Activated T-helper 17 cell treated with anti-CD3 and anti-CD28 coated beads, Interleukin-2, amount 50 U/mL, for 72 hours (primary cell): ENCODE data around the gene IFIT2. TPM values are rescaled to one million over a fixed set of nuclear protein-coding genes. Genes with fewer than 3 reads are reported as not detected.
A peak's percentile ranks its signal among the peaks of the same experiment; 100 is the strongest.

Source experiments
- ATAC-seq: fragments of 150-1000 bp; cut with Tn5 transposase; replicated peaks from 2 replicates; pipeline ENCODE4 v1.10.0; 2021; ENCODE audit warnings: mild to moderate bottlenecking, moderate library complexity
- H3K27ac Mint-ChIP-seq: one replicate; pipeline ENCODE4 v1.8.0; 2022; ENCODE audit warnings: mixed read lengths
- H3K27me3 Mint-ChIP-seq: one replicate; pipeline ENCODE4 v1.8.0; 2022; ENCODE audit warnings: mixed read lengths
- H3K36me3 Mint-ChIP-seq: one replicate; pipeline ENCODE4 v1.8.0; 2022; ENCODE audit warnings: low read depth, mild to moderate bottlenecking, mixed read lengths
- H3K4me1 Mint-ChIP-seq: one replicate; pipeline ENCODE4 v1.8.0; 2022; ENCODE audit warnings: mixed read lengths
- H3K4me3 Mint-ChIP-seq: one replicate; pipeline ENCODE4 v1.8.0; 2022; ENCODE audit warnings: mild to moderate bottlenecking, mixed read lengths
- H3K9me3 Mint-ChIP-seq: one replicate; pipeline ENCODE4 v1.8.0; 2022; ENCODE audit warnings: mixed read lengths
- total RNA-seq, 2 donors: library from RNA; stranded (reverse); gene quantifications; one replicate each; pipeline ENCODE4 v1.2.3, GENCODE V29; 2022

Gene IFIT2
- total RNA-seq, 2 donors from 2014 or later, result 2.0 to 3.2 TPM

DNA sequence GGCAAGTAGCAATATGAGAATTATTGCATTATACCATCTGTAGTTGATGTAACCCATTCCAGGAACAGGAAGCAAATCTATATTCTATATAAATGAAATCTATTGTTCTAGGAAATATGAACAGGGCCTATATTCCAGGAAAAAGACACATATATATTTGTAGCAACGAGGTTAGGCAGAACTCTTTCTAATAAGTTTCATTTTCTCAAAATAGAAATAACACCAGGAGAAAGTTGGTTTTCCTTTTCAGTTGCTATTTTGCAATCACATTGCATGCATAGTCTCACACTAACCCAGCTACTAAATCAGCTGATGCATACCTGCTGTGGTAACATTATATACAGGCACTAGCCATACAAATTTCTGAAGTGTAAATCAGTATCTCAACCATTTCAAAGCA is 6.2 kb upstream of the IFIT2 start:
- H3K27me3 Mint-ChIP-seq, result no peaks in the 10 kb centered on the region
- H3K9me3 Mint-ChIP-seq, result no peaks in the 10 kb centered on the region
- H3K4me3 Mint-ChIP-seq, result no peak overlapping the region
- no peak overlapping the region for H3K27ac Mint-ChIP-seq
- H3K4me1 Mint-ChIP-seq, result peaks cover 4% of the 10 kb centered on the region
- H3K36me3 Mint-ChIP-seq, result no peaks in the 10 kb centered on the region
- ATAC-seq, result peak; percentile 65

DNA sequence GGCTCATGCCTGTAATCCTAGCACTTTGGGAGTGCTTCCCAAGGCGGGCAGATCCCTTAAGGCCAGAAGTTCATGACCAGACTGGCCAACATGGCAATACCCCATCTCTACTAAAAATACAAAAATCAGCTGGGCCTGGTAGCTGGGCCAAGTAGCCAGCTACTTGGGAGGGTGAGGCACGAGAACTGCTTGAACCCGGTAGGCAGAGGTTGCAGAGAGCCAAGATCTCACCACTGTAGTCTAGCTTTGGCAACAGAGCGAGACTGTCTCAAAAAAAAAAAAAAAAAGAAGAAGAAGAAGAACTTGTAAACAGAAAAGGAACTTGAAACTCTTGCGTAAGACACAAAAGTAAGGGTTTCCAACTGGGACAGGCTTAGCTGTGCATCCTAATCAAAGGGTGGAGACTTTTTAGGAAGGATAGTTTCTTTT is 5.6 kb upstream of the IFIT2 start:
- peaks cover 8% of the 10 kb centered on the region for H3K4me1 Mint-ChIP-seq
- no peak overlapping the region for H3K4me3 Mint-ChIP-seq
- no peaks in the 10 kb centered on the region for H3K27me3 Mint-ChIP-seq
- H3K27ac Mint-ChIP-seq, result no peak overlapping the region
- H3K9me3 Mint-ChIP-seq, result no peaks in the 10 kb centered on the region
- no peaks in the 10 kb centered on the region for H3K36me3 Mint-ChIP-seq
- no peak for ATAC-seq

DNA sequence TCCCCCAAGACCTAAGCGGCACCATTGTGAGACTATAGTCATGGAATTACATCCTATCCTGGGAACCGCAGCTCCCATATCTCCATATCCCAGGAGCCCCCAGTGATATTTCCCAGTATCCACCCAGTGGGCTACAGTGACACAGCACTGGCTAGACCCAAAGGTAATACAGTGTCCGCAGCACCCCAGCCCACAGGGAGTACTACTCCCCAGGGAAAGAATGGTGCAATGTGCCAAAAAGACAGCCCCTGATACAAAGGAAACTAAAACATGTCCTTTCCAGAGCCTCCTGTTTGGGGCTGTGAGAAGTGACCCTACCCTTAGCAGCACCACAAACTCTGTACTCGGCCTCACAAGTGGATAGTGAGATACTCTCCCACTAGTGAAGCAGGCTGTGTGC is 4.5 kb upstream of the IFIT2 start:
- ATAC-seq, result no peak
- Mint-ChIP-seq H3K4me3 (no peak overlapping the region), H3K36me3 (no peaks in the 10 kb centered on the region)

DNA sequence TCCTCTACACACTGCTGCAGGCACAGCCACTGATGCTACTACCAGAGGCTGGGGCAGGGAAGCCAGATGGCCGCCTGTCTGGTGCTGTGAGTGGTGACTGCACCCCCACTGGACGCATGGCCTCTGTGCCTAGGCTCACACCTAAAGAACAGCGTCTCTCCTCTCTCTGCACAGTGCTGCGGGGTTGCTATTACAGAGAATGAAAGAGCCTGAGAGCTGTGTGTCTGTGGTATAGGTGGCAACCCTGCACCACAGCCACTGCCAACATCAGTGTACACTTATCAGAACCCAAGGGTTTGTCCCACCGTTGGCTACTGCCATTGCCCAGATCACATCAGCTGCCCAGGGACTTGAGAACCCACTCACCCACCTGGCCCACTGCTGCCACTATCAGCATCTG is 4.1 kb upstream of the IFIT2 start:
- Mint-ChIP-seq H3K36me3 (no peaks in the 10 kb centered on the region), H3K9me3 (no peaks in the 10 kb centered on the region), H3K4me3 (no peak overlapping the region), H3K4me1 (peaks cover 9% of the 10 kb centered on the region), H3K27me3 (no peaks in the 10 kb centered on the region), H3K27ac (no peak overlapping the region)
- ATAC-seq, result no peak

More for the DNA sequence above, 4.5 kb upstream of the IFIT2 start:
- Mint-ChIP-seq H3K9me3 (no peaks in the 10 kb centered on the region), H3K27ac (no peak overlapping the region), H3K27me3 (no peaks in the 10 kb centered on the region), H3K4me1 (peaks cover 8% of the 10 kb centered on the region)

DNA sequence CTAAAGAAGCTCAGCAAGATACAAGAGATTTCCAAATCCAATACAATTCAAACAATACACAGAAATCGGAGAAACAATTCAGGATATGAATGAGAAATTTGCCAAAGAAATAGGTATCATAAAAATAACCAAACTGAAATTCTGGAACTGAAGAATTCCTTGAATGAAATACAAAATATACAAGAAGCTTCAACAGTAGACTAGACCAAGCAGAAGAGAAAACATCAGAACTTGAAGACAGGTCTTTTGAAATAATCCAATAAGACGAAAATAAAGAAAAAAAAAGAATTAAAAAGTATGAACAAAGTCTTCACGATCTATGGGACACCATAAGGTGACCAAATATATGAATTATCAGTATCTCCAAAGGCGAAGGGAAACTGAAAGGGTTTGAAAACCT is 2.8 kb upstream of the IFIT2 start:
- no peak for ATAC-seq
- no peaks in the 10 kb centered on the region for H3K27me3 Mint-ChIP-seq
- no peaks in the 10 kb centered on the region for H3K9me3 Mint-ChIP-seq
- no peaks in the 10 kb centered on the region for H3K36me3 Mint-ChIP-seq
- no peak overlapping the region for H3K27ac Mint-ChIP-seq
- no peak overlapping the region for H3K4me3 Mint-ChIP-seq
- peaks cover 22% of the 10 kb centered on the region for H3K4me1 Mint-ChIP-seq

DNA sequence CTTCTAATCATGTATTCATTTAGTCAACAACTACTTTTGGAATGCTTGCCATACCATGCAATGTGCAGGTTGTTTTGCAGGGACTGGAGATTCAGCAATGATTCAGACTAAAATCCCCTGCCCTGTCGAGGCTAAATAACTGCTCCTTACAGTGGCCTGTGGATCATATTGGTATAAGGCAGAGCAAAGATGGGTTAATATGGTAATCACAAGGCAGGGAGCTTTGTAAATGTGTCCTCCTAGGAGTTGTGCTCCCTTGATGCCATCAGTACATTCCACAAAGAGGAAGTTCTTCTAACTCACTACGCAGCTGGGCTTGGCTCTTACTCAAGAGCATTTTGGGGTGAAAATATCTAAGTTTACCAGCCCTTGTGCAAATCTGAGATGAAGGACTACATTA is 614 bp upstream of the IFIT2 start:
- ATAC-seq, result peak; percentile 65
- Mint-ChIP-seq H3K36me3 (peaks cover 17% of the 10 kb centered on the region), H3K27me3 (no peaks in the 10 kb centered on the region), H3K4me3 (peak overlapping the region; percentile 85), H3K27ac (peak overlapping the region; percentile 78), H3K9me3 (no peaks in the 10 kb centered on the region), H3K4me1 (peaks cover 21% of the 10 kb centered on the region)

DNA sequence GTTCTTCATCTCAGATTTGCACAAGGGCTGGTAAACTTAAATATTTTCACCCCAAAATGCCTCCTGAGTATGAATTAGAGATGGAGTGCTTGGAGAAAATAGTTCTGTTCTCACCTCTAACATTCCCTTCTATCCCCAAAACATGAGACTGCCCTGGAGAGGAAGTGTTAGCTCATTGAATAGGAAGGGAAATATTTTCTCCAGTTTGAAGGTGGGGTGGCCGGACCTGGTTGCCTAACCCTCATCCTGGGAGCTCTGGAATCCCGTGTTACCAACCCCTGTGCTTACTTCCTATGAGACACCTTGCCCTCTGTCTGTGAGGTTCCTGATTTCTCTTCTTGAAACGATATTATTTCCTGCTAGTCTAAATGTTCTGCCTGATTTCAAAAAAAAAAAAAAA is 779 bp downstream of the IFIT2 start:
- Mint-ChIP-seq H3K27me3 (no peaks in the 10 kb centered on the region), H3K9me3 (peaks cover 4% of the 10 kb centered on the region), H3K36me3 (peaks cover 29% of the 10 kb centered on the region), H3K27ac (peak overlapping the region; percentile 78), H3K4me1 (peaks cover 21% of the 10 kb centered on the region), H3K4me3 (peak overlapping the region; percentile 85)
- no peak for ATAC-seq

DNA sequence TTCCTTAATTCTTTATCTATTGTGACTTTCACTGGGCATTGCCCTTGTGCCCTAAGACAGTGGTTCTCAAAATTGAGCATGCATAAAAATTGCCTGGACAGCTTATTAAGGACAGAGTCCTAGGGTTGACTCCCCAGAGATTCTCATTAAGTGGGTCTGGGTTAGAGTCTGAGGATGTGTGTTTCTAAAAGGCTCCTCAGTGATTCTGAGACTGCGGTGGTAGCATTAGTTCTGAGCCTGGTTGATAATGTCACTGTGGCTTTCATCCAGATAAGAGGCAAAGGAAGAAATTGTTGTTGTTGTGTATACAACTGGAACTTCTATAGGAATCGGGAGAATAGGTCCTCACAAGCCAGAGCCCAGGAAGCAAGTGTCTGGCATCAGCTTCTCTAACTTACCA is 1.3 kb downstream of the IFIT2 start:
- Mint-ChIP-seq H3K4me1 (peaks cover 21% of the 10 kb centered on the region), H3K9me3 (peaks cover 4% of the 10 kb centered on the region), H3K27ac (peak overlapping the region; percentile 25), H3K4me3 (peak overlapping the region; percentile 85), H3K27me3 (no peaks in the 10 kb centered on the region), H3K36me3 (peaks cover 34% of the 10 kb centered on the region)
- ATAC-seq, result no peak

DNA sequence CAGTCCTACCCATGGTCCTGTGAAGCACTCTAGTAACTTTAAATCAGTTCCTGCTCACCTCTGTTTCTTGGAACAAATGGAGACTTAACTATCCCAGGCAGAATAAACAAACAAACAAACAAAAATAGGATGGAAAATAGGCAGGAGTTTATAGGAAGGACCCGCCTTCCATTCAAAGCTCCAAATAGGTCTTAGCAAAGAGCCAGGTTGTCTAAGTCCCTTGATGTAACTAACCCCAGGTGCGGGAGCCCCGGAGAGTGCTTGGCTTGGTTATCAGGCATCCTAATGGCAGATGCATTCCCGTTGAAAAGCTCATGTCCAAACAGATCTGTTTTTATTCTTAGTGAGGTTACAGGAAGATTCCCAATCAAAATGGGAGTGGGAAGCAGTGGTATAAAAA is 2.2 kb downstream of the IFIT2 start:
- Mint-ChIP-seq H3K36me3 (peaks cover 36% of the 10 kb centered on the region), H3K4me1 (peaks cover 21% of the 10 kb centered on the region), H3K4me3 (peak overlapping the region; percentile 85), H3K27me3 (no peaks in the 10 kb centered on the region), H3K9me3 (peaks cover 4% of the 10 kb centered on the region), H3K27ac (no peak overlapping the region)
- no peak for ATAC-seq

DNA sequence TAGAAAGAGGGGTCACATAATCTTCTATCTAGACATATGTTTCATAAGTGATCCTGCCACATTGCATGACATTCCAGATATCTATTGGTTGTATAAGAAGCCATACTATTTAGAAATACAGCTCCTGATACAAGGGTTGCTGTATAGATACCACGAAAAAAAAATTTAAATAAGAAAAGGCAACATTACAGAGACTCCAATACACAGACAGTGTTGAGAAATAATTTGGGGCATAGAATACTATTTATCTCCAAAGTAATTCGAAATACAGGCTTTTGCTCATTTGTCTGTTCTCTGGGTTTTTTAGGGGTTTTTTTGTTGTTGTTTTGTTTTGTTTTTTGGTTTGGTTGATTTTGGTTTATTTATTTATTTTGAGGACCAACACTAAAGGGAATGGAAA is 2.6 kb downstream of the IFIT2 start:
- no peak for ATAC-seq
- Mint-ChIP-seq H3K4me3 (no peak overlapping the region), H3K27ac (no peak overlapping the region), H3K4me1 (peaks cover 21% of the 10 kb centered on the region), H3K9me3 (peaks cover 4% of the 10 kb centered on the region), H3K27me3 (no peaks in the 10 kb centered on the region), H3K36me3 (peaks cover 36% of the 10 kb centered on the region)

DNA sequence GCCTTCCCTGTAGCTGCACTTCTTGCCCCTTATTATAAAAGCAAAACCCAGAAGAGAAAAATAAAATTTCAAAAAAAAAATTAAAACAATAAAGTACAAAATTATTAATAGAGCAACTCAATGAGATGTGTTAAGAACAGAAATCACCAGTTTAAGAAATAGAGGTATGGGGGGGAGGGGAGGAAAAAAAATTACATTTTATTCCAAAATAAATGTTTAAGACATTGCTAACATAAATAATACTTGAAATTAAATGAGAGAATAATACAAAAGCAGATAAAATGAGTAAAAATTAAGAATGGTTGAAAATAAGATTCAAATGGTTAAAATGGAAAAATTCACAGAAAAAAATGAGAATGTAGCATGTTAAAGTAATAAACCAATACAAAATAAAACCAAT is 3.1 kb downstream of the IFIT2 start:
- peaks cover 21% of the 10 kb centered on the region for H3K4me1 Mint-ChIP-seq
- no peak for ATAC-seq
- H3K4me3 Mint-ChIP-seq, result no peak overlapping the region
- no peaks in the 10 kb centered on the region for H3K27me3 Mint-ChIP-seq
- H3K27ac Mint-ChIP-seq, result no peak overlapping the region
- peaks cover 4% of the 10 kb centered on the region for H3K9me3 Mint-ChIP-seq
- peaks cover 36% of the 10 kb centered on the region for H3K36me3 Mint-ChIP-seq

DNA sequence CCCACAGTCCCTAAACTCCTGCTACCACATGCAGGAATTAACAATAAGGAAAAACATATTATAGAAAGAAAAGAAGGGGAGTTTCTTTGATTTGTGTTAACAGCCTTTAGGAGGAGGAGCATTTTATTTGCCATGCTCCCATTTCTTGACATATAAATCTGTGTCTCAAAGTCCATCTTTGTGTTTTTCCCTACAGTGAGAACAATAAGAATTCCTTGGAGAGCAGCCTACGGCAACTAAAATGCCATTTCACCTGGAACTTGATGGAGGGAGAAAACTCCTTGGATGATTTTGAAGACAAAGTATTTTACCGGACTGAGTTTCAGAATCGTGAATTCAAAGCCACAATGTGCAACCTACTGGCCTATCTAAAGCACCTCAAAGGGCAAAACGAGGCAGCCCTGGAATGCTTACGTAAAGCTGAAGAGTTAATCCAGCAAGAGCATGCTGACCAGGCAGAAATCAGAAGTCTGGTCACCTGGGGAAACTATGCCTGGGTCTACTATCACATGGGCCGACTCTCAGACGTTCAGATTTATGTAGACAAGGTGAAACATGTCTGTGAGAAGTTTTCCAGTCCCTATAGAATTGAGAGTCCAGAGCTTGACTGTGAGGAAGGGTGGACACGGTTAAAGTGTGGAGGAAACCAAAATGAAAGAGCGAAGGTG is 4.1 kb downstream of the IFIT2 start:
- no peak for ATAC-seq
- Mint-ChIP-seq H3K27me3 (no peaks in the 10 kb centered on the region), H3K4me3 (no peak overlapping the region), H3K9me3 (peaks cover 4% of the 10 kb centered on the region), H3K36me3 (peaks cover 36% of the 10 kb centered on the region), H3K27ac (no peak overlapping the region), H3K4me1 (peaks cover 20% of the 10 kb centered on the region)

DNA sequence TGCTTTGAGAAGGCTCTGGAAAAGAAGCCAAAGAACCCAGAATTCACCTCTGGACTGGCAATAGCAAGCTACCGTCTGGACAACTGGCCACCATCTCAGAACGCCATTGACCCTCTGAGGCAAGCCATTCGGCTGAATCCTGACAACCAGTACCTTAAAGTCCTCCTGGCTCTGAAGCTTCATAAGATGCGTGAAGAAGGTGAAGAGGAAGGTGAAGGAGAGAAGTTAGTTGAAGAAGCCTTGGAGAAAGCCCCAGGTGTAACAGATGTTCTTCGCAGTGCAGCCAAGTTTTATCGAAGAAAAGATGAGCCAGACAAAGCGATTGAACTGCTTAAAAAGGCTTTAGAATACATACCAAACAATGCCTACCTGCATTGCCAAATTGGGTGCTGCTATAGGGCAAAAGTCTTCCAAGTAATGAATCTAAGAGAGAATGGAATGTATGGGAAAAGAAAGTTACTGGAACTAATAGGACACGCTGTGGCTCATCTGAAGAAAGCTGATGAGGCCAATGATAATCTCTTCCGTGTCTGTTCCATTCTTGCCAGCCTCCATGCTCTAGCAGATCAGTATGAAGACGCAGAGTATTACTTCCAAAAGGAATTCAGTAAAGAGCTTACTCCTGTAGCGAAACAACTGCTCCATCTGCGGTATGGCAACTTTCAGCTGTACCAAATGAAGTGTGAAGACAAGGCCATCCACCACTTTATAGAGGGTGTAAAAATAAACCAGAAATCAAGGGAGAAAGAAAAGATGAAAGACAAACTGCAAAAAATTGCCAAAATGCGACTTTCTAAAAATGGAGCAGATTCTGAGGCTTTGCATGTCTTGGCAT is 4.8 kb downstream of the IFIT2 start:
- Mint-ChIP-seq H3K36me3 (peaks cover 36% of the 10 kb centered on the region), H3K9me3 (peaks cover 4% of the 10 kb centered on the region), H3K27ac (no peak overlapping the region), H3K4me3 (no peak overlapping the region), H3K27me3 (no peaks in the 10 kb centered on the region), H3K4me1 (peaks cover 17% of the 10 kb centered on the region)
- ATAC-seq, result no peak

DNA sequence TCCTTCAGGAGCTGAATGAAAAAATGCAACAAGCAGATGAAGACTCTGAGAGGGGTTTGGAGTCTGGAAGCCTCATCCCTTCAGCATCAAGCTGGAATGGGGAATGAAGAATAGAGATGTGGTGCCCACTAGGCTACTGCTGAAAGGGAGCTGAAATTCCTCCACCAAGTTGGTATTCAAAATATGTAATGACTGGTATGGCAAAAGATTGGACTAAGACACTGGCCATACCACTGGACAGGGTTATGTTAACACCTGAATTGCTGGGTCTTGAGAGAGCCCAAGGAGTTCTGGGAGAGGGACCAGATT is 5.4 kb downstream of the IFIT2 start:
- no peak overlapping the region for H3K27ac Mint-ChIP-seq
- H3K36me3 Mint-ChIP-seq, result peaks cover 36% of the 10 kb centered on the region
- H3K9me3 Mint-ChIP-seq, result peaks cover 4% of the 10 kb centered on the region
- H3K27me3 Mint-ChIP-seq, result no peaks in the 10 kb centered on the region
- no peak overlapping the region for H3K4me3 Mint-ChIP-seq
- ATAC-seq, result no peak
- peaks cover 17% of the 10 kb centered on the region for H3K4me1 Mint-ChIP-seq

DNA sequence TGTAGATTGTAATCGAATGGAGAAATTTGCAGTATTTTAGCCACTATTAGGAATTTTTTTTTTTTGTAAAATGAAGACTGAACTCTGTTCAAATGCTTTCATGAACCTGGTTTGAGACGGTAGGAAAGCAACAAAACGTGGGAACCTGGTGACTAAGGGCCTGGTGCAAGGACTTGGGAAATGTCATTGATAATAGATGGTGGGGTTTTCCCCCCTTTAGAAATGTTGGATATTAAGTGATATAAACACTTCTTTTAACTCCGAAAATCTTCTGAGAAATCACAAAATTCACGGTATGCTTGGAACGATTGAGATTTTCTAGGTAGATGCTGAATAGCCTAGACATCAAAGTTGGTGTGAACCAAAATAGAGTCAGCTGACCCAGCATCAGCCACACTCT is 6.4 kb downstream of the IFIT2 start:
- no peaks in the 10 kb centered on the region for H3K27me3 Mint-ChIP-seq
- H3K27ac Mint-ChIP-seq, result no peak overlapping the region
- no peak for ATAC-seq
- peaks cover 11% of the 10 kb centered on the region for H3K4me1 Mint-ChIP-seq
- peaks cover 4% of the 10 kb centered on the region for H3K9me3 Mint-ChIP-seq
- peaks cover 36% of the 10 kb centered on the region for H3K36me3 Mint-ChIP-seq
- H3K4me3 Mint-ChIP-seq, result no peak overlapping the region
